K562 (cell line): Measurements from ENCODE around the gene AKAP13. TPM values are rescaled to one million over a fixed set of nuclear protein-coding genes. Genes with fewer than 3 reads are reported as not detected.

Experiments used
- ATAC-seq: fragments of 200-7000 bp; cut with Tn5 transposase; 3 replicates; pipeline ENCODE4 v1.9.1; 2020; ENCODE audit warnings: moderate library complexity
- BruUV-seq: library from RNA; stranded (reverse); fragments of 400-500 nt; replicated peaks from 2 replicates; lab custom pipeline; 2021; lab: Mats Ljungman, UMichigan
- CTCF ChIA-PET: fragments of 300-600 bp; formaldehyde crosslinking; extraction: SDS; loops from one replicate; lab custom pipeline; 2021; ENCODE audit warnings: low intra/inter-chr PET ratio; lab: Yijun Ruan, JAX
- POLR2A ChIA-PET: fragments of 300-600, 350-650 bp; sonication (Branson Sonifier 250); formaldehyde crosslinking; extraction: SDS; loops from one replicate; lab custom pipeline; 2021; ENCODE audit warnings: antibody characterized with exemption, inconsistent platforms; lab: Yijun Ruan, JAX
- DNase-seq, 4 experiments: peaks; one replicate each; pipeline versions ENCODE4 v3.0.0 to v3.0.0-alpha.2; 2011 to 2018; ENCODE audit warnings: low spot score in 3 of 4, mixed read lengths in 3 of 4; ENCODE audit errors: extremely low read depth in 1 of 4
- FAIRE-seq: peaks from 2 replicates; lab custom pipeline; 2011; peaks lifted over from hg19 to GRCh38; lab: Jason Lieb, UNC
- H2AFZ ChIP-seq: 2 replicates; pipeline ENCODE4 v1.6.0; 2011; ENCODE audit warnings: low read depth, low read length, control low read depth, inconsistent platforms
- H3K27ac ChIP-seq: fragments of 200-600 bp; 3 replicates; pipeline ENCODE4 v1.8.0; 2011; ENCODE audit warnings: low read depth, mild to moderate bottlenecking, control low read depth, inconsistent platforms, low read length, moderate library complexity, mixed read lengths; ENCODE audit errors: extremely low read depth
- H3K27me3 ChIP-seq, 2 experiments: fragments of 300-600 bp in 1 of 2; 2 replicates in 1 of 2; 3 replicates in 1 of 2; pipeline versions ENCODE4 v1.6.0 to v1.8.0; 2011; ENCODE audit warnings: inconsistent platforms in 2 of 2, low read length in 2 of 2, mild to moderate bottlenecking in 1 of 2, mixed read lengths in 1 of 2, moderate library complexity in 1 of 2; ENCODE audit not compliant: control insufficient read depth in 2 of 2, insufficient read depth in 2 of 2
- H3K36me3 ChIP-seq: fragments of 300-600 bp; 3 replicates; pipeline ENCODE4 v1.8.0; 2011; ENCODE audit warnings: mild to moderate bottlenecking, low read length, inconsistent platforms; ENCODE audit not compliant: control insufficient read depth, insufficient read depth
- H3K4me1 ChIP-seq, 2 experiments: fragments of 200-600 bp in 1 of 2; replicated peaks in 1 of 2; 2 replicates in 1 of 2; 3 replicates in 1 of 2; pipeline versions ENCODE4 v1.5.1 to v1.8.0; 2011; ENCODE audit warnings: inconsistent platforms in 2 of 2, low read length in 2 of 2, mild to moderate bottlenecking in 1 of 2, mixed read lengths in 1 of 2, moderate library complexity in 1 of 2; ENCODE audit not compliant: control insufficient read depth in 2 of 2, insufficient read depth in 2 of 2
- H3K4me2 ChIP-seq: 2 replicates; pipeline ENCODE4 v1.6.1; 2011; ENCODE audit warnings: low read length, control low read depth, inconsistent platforms, mixed read lengths; ENCODE audit not compliant: insufficient read depth
- H3K4me3 ChIP-seq: fragments of 200-600 bp; sonication (generic), shearing (Covaris generic); 2 replicates; pipeline ENCODE4 v1.5.1; 2016; ENCODE audit warnings: control low read depth, inconsistent platforms
- H3K79me2 ChIP-seq: fragments of 200-600 bp; 3 replicates; pipeline ENCODE4 v1.8.0; 2011; ENCODE audit warnings: low read length, inconsistent platforms; ENCODE audit not compliant: control insufficient read depth, insufficient read depth
- H3K9ac ChIP-seq, 2 experiments: 2 replicates each; pipeline versions ENCODE4 v1.6.0 to v1.6.1; 2011; ENCODE audit warnings: low read depth in 2 of 2, low read length in 2 of 2, control low read depth in 1 of 2, inconsistent platforms in 1 of 2, mild to moderate bottlenecking in 1 of 2, mixed read lengths in 1 of 2; ENCODE audit not compliant: insufficient read depth in 1 of 2
- H3K9me1 ChIP-seq: one replicate; pipeline ENCODE4 v1.6.0; 2011; ENCODE audit warnings: inconsistent platforms, mild to moderate bottlenecking, low read length, moderate library complexity; ENCODE audit not compliant: control insufficient read depth, insufficient read depth
- H3K9me3 ChIP-seq: replicated peaks from 2 replicates; pipeline ENCODE4 v1.5.1; 2011; ENCODE audit warnings: low read depth, low read length, inconsistent platforms; ENCODE audit not compliant: control insufficient read depth, insufficient read depth
- H4K20me1 ChIP-seq: replicated peaks from 2 replicates; pipeline ENCODE4 v1.6.1; 2011; ENCODE audit warnings: low read length, inconsistent platforms, mixed read lengths; ENCODE audit not compliant: control insufficient read depth, insufficient read depth
- C11orf30 ChIP-seq: fragments of 450-650 bp; IDR thresholded peaks from 2 replicates; pipeline ENCODE4 v1.6.1; 2016; ENCODE audit warnings: low read depth, mild to moderate bottlenecking
- EZH2 ChIP-seq: IDR thresholded peaks from 2 replicates; pipeline ENCODE4 v1.6.1; 2012; ENCODE audit warnings: low read depth, mild to moderate bottlenecking, inconsistent platforms, low read length, borderline replicate concordance
- FUS ChIP-seq: fragments of 200-400 bp; formaldehyde crosslinking; optimal IDR thresholded peaks from 2 replicates; pipeline ENCODE3; 2017; ENCODE audit warnings: low read depth, low read length
- GTF2E2 ChIP-seq: fragments of 200-800 bp; sonication (Bioruptor generic); IDR thresholded peaks from 2 replicates; pipeline ENCODE4 v1.6.1; 2016; ENCODE audit warnings: missing genetic modification characterization, missing compliant biosample characterization
- HDAC3 ChIP-seq: fragments of 450-650 bp; IDR thresholded peaks from 2 replicates; pipeline ENCODE4 v1.6.1; 2018; ENCODE audit warnings: borderline replicate concordance, mild to moderate bottlenecking, moderate library complexity; ENCODE audit not compliant: partially characterized antibody
- MTA2 ChIP-seq: fragments of 450-650 bp; IDR thresholded peaks from 2 replicates; pipeline ENCODE4 v1.6.1; 2016; ENCODE audit warnings: low read depth
- RBM15 ChIP-seq: fragments of 200-400 bp; formaldehyde crosslinking; IDR thresholded peaks from 2 replicates; pipeline ENCODE4 v1.6.1; 2018; ENCODE audit warnings: mild to moderate bottlenecking, low read length, moderate library complexity; ENCODE audit not compliant: insufficient read depth
- SMAD2 ChIP-seq: fragments of 150-350 bp; IDR thresholded peaks from 2 replicates; pipeline ENCODE4 v1.6.1; 2014; ENCODE audit warnings: low read depth, mild to moderate bottlenecking, low read length
- SMARCA5 ChIP-seq: fragments of 450-650 bp; IDR thresholded peaks from 2 replicates; pipeline ENCODE4 v1.6.1; 2016
- TBL1XR1 ChIP-seq, 2 experiments: IDR thresholded peaks; 2 replicates each; pipeline ENCODE4 v1.6.1; 2012; ENCODE audit warnings: improper control_type of control experiment in 2 of 2, low read length in 2 of 2, mild to moderate bottlenecking in 1 of 2
- ZC3H8 ChIP-seq: fragments of 450-650 bp; IDR thresholded peaks from 2 replicates; pipeline ENCODE4 v1.6.1; 2017
- ZNF316 ChIP-seq: fragments of 450-650 bp; IDR thresholded peaks from 2 replicates; pipeline ENCODE4 v1.6.1; 2016
- ZNF584 ChIP-seq: fragments of 200-800 bp; sonication (Bioruptor generic); IDR thresholded peaks from 2 replicates; pipeline ENCODE4 v1.6.1; 2016; ENCODE audit warnings: low read depth, mild to moderate bottlenecking, missing genetic modification characterization, missing compliant biosample characterization
- WGBS: fragments of 100-300 bp; shearing (Covaris generic); methylation state at CpG from one replicate; pipeline ENCODE4 v1.1.6; 2016; ENCODE audit warnings: low coverage, mixed read lengths; ENCODE audit not compliant: insufficient coverage; ENCODE audit errors: missing lambda C conversion rate; 5-methylcytosine and 5-hydroxymethylcytosine counted together
- in situ Hi-C: fragments of 300-500 bp; cut with MboI; formaldehyde crosslinking; loops from 4 replicates; pipeline ENCODE4 v1.15.0; 2018; ENCODE audit warnings: inconsistent platforms, mixed read lengths
- intact Hi-C: fragments of 100-400 bp; cut with micrococcal nuclease; formaldehyde crosslinking; loops from 2 replicates; pipeline ENCODE4 v1.14.2; 2022
- polyA plus RNA-seq, 8 experiments: library from polyadenylated mRNA; depleted of rRNA in 4 of 8; stranded (reverse) in 5 of 8; unstranded in 3 of 8; fragments of >200 nt; fragmentation: Nextera tagmentation in 2 of 8; fragmentation: Illumina TruSeq in 1 of 8; extraction: Ambion mirVana in 2 of 8; extraction: Trizol in 1 of 8; gene quantifications; 2 replicates each; pipeline versions ENCODE4 v1.2.1 to v1.2.3, GENCODE V29; 2011 to 2014; ENCODE audit warnings: inconsistent platforms in 1 of 8, missing spikeins in 1 of 8
- total RNA-seq, 7 experiments: library from RNA; depleted of rRNA in 6 of 7; stranded (reverse); fragments of >200 nt in 6 of 7; fragmentation: Illumina TruSeq in 2 of 7; extraction: Trizol in 2 of 7; gene quantifications; 2 replicates each; pipeline versions ENCODE4 v1.2.1 to v1.2.3, GENCODE V29; 2011 to 2021; ENCODE audit warnings: low replicate concordance in 1 of 7
- TF ChIP-seq, protein P1 (sequence below), 2 experiments: fragments of 450-650 bp in 1 of 2; sonication (generic) in 1 of 2; formaldehyde crosslinking in 1 of 2; IDR thresholded peaks in 1 of 2; conservative IDR thresholded peaks in 1 of 2; 2 replicates each; pipeline versions ENCODE4 v1.6.1 to v1.8.1; 2016 to 2023; ENCODE audit warnings: mild to moderate bottlenecking in 2 of 2, moderate library complexity in 2 of 2, inconsistent platforms in 1 of 2, missing genetic modification reagents in 1 of 2
- TF ChIP-seq, protein P2 (sequence below): fragments of 450-650 bp; formaldehyde crosslinking; IDR thresholded peaks from 2 replicates; pipeline ENCODE4 v1.4.0; 2022; ENCODE audit warnings: missing genetic modification characterization

AKAP13 gene
- total and polyA plus RNA-seq, 9 of the 15 experiments (the other 6 are each of a cell fraction or from before 2014, with no cell fraction given) = 0.03 to 1.7 (median 0.42) TPM

DNA sequence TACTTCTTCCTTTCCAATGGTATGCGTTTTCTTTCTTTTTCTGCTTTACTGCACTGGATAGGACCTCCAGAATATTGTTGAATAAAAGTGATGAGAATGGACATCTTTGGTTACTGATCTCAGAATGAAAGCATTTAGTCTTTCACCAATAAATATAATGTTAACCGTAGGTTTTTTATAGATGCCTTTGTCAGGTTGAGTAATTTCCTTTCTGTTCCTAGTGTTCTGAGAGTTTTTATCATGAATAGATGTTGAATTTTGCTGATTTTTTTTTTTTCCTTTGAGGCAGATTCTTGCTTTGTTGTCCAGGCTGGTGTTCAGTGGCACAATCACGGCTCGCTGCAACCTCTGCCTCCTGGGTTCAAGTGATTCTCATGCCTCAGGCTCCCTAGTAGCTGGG, 255.9 kb downstream of the AKAP13 start:
- ATAC-seq (no peak), DNase-seq (no peak), FAIRE-seq (no peak)
- Histone ChIP-seq H3K36me3 (no peaks in the 10 kb centered on the region), H3K9ac (no peak overlapping the region), H2AFZ (no peak overlapping the region), H3K4me1 (no peaks in the 10 kb centered on the region), H4K20me1 (no peaks in the 10 kb centered on the region), H3K9me3 (no peaks in the 10 kb centered on the region), H3K4me3 (no peak overlapping the region), H3K79me2 (no peaks in the 10 kb centered on the region), H3K27me3 (no peaks in the 10 kb centered on the region), H3K4me2 (no peak overlapping the region), H3K27ac (no peak overlapping the region), H3K9me1 (no peaks in the 10 kb centered on the region)
- POLR2A ChIA-PET = no interaction called here
- TF ChIP-seq, protein P1, sequence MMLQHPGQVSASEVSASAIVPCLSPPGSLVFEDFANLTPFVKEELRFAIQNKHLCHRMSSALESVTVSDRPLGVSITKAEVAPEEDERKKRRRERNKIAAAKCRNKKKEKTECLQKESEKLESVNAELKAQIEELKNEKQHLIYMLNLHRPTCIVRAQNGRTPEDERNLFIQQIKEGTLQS (IDR thresholded peaks at IDR 0.05) = no peak
- TF ChIP-seq, protein P1 (CRISPR knock-in tag; conservative IDR thresholded peaks at IDR 0.05) = no peak
- peak; percentile 16; the same call in 1 of the 2 replicates for TF ChIP-seq ZNF316
- BruUV-seq = no TSS peak
- intact Hi-C loops (no loop called here), in situ Hi-C loops (no loop called here)
- CTCF ChIA-PET = no interaction called here
- 1% methylated on average over 4 of the region's 4 CpGs for WGBS

DNA sequence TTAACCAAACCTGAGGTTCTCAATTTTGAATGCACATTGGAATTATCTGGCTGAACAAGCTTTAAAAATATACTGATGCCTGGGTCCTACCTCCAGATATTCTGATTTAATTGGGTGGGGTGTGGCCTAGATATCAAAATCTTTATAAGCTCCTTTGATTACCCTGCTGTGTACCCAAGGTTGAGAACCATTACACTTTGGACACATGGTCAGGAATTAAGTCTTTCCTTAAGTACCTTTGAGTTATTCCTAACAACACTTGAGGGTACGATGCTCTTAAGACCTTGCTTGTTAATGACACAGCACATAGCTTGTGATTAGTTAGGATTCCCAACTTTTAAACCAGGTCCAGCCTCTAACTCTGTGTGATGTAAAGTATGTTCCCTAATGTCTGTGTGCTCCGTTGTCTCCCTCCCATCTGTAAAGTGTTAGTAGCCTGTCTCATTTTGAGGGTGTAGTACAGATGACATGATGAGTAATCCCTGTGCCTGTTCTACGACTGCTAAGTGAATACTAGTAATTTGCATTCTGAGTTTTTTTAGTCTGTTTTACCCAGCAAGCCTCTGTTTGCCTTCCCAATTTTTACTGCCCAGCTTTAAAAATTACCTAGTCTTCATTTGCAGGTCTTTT, 259.5 kb downstream of the AKAP13 start:
- H3K9ac ChIP-seq = no peak overlapping the region
- DNase-seq = no peak
- peaks cover 0 to 3% of the 10 kb centered on the region in 2 experiments; a peak in 1 of 5 replicates for H3K27me3 ChIP-seq
- no peaks in the 10 kb centered on the region for H3K9me1 ChIP-seq
- no peaks in the 10 kb centered on the region for H4K20me1 ChIP-seq
- no peaks in the 10 kb centered on the region for H3K9me3 ChIP-seq
- no peaks in the 10 kb centered on the region for H3K4me1 ChIP-seq
- 0% methylated on average over 3 of the region's 3 CpGs for WGBS
- no peak overlapping the region for H3K27ac ChIP-seq
- no peak for FAIRE-seq
- intact Hi-C loops = no loop called here
- no peak overlapping the region for H3K4me2 ChIP-seq
- ATAC-seq = no peak
- in situ Hi-C loops = no loop called here
- H3K4me3 ChIP-seq = no peak overlapping the region
- no peaks in the 10 kb centered on the region for H3K36me3 ChIP-seq
- no peak overlapping the region for H2AFZ ChIP-seq
- POLR2A ChIA-PET = no interaction called here
- no TSS peak for BruUV-seq
- CTCF ChIA-PET = no interaction called here
- H3K79me2 ChIP-seq = no peaks in the 10 kb centered on the region
- TF ChIP-seq ZC3H8 (no peak), HDAC3 (no peak), MTA2 (no peak), SMARCA5 (no peak), TBL1XR1 (IDR thresholded peaks at IDR 0.05; ENCODE audit: low read length in 2 of 2) (no peak), C11orf30 (no peak), EZH2 (no peak), RBM15 (no peak), ZNF584 (CRISPR knock-in tag) (no peak), FUS (no peak), GTF2E2 (tag) (no peak), SMAD2 (no peak)
- TF ChIP-seq, protein P2, sequence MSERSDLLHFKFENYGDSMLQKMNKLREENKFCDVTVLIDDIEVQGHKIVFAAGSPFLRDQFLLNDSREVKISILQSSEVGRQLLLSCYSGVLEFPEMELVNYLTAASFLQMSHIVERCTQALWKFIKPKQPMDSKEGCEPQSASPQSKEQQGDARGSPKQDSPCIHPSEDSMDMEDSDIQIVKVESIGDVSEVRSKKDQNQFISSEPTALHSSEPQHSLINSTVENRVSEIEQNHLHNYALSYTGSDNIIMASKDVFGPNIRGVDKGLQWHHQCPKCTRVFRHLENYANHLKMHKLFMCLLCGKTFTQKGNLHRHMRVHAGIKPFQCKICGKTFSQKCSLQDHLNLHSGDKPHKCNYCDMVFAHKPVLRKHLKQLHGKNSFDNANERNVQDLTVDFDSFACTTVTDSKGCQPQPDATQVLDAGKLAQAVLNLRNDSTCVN (CRISPR knock-in tag) = no peak
